Fibroblast of villous mesenchyme (primary cell): ENCODE data around the gene PDE1C. TPM values are rescaled to one million over a fixed set of nuclear protein-coding genes. Genes with fewer than 3 reads are reported as not detected.

Experiments
- DNase-seq: peaks from one replicate; pipeline ENCODE4 v3.0.0-alpha.2; 2010; ENCODE audit warnings: low read depth
- H3K4me3 ChIP-seq: 2 replicates; pipeline ENCODE4 v1.5.1; 2011; ENCODE audit warnings: low read depth, mild to moderate bottlenecking, low read length
- total RNA-seq: library from RNA; depleted of rRNA; stranded (reverse); fragments of >200 nt; gene quantifications from 2 replicates; pipeline ENCODE4 v1.2.3, GENCODE V29; 2012
- TF ChIP-seq, protein P1 (sequence below): IDR thresholded peaks from 2 replicates; pipeline ENCODE4 v1.5.1; 2012; ENCODE audit warnings: low read depth, mild to moderate bottlenecking, low read length; ENCODE audit not compliant: insufficient read depth

PDE1C gene
- 4.7 and 6.8 TPM in 2 replicates for total RNA-seq

DNA sequence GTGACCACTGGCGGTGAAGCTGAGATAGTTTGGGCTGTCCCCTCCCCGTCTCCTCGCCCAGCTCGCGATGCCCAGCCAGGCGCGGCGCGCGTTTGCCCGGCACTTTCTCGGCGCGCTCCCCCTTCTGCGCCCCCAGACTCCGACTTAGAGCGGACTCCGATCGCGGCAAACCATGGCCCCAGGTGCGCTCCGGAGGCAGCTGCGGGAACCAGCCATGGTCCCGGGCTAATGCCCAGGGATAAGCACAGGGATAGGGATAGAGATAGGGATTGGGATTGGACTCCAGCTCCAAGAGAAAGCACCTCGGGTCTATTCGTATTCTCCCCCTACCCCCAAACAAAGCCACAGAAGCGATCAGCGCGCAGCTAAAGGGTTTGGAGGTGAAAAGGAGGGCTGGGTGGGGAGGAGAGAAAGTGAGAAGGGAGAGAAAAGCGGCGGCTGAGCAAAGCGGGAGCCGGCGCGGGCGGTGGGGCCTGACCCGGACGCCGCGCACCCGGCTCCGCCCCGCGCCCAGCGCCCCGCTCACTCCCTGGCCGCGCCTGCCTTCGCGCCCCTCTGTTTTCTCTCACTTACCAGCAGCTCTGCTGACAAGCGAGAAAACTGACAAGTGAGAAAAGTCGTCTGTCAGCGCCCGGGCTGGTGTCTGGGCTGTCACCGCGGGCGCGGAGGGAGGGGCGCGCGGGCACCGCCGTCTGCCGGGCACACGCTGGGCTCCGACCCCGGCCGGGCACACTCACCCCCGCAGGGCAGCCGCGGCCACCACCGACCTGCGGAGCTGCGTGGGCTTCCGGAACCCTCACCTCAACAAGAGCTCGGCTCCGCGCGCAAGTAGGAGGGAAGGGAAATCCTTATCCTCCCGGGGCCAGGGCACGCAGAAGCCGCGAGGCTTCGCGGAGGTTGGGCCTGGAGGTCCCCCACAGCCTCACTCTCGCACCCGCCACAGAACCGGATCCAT is at the start of gene PDE1C:
Gene PDE1C (minus strand): TSS at position 2 of the 955 bp plus-strand sequence.
- peak within 1 kb of the TSS; percentile 35 for H3K4me3 ChIP-seq
- TF ChIP-seq, protein P1, sequence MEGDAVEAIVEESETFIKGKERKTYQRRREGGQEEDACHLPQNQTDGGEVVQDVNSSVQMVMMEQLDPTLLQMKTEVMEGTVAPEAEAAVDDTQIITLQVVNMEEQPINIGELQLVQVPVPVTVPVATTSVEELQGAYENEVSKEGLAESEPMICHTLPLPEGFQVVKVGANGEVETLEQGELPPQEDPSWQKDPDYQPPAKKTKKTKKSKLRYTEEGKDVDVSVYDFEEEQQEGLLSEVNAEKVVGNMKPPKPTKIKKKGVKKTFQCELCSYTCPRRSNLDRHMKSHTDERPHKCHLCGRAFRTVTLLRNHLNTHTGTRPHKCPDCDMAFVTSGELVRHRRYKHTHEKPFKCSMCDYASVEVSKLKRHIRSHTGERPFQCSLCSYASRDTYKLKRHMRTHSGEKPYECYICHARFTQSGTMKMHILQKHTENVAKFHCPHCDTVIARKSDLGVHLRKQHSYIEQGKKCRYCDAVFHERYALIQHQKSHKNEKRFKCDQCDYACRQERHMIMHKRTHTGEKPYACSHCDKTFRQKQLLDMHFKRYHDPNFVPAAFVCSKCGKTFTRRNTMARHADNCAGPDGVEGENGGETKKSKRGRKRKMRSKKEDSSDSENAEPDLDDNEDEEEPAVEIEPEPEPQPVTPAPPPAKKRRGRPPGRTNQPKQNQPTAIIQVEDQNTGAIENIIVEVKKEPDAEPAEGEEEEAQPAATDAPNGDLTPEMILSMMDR = no peak
- DNase-seq = no peak

DNA sequence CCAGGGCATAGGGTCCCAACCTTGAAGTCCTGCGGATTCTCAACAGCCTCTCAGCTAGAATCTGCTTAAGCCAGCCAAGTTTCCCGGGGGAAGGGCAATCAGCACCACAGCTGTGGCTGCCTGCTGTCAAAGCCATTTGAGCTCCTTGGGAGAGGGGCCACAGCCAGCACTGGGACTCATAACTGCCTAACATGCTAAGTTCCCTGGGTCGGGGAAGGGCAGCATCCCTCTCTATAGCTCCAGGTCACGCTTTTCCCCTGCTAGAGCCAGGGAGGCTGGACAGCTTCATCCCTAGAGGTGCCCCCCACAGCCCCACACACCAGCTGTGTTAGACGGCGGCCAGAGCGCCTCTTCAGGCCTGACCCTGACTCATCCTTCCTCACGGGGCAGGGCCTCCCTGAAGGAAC is 49.6 kb upstream of the PDE1C start:
- H3K4me3 ChIP-seq = no peak overlapping the region
- TF ChIP-seq, protein P1 = no peak
- no peak for DNase-seq

DNA sequence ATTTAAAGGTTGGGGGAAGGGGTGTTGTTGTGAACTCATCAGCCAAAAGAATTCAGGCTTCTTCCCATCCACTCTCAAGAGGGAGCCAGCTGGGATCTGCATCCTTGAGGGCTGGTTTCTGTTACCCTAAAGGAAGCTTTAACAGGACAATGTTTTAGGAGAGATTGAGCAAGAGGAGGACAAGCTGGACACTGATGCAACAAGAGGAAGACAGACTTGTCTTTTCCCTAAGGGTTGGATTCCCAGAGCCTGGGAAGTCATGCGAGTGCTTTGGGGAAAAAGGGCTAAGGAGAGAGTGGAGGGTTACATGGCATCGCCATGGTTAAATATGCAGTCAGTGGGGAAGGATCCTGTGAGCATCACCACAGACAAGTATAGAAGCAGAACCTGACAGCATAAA is 47.6 kb upstream of the PDE1C start:
- no peak overlapping the region for H3K4me3 ChIP-seq
- TF ChIP-seq, protein P1 = no peak
- DNase-seq = no peak

DNA sequence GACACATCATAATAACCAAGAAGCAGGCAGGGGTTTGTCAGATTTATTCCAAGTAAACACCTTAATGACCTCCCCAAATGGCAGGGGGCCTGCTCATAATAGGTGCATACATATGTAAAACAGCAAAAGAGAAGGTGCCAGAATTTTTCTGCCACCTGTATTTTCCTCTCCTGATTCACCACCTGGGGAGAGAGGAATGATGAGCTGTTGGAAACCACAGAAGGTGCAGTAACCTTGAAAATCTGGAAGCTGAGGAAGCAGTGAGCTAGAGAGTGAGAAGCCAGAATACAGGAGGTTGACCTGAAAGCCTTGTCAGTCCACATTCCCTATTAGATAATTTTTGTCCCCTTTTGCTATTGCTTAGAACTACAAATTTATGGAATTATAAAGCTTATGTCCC is 46.2 kb upstream of the PDE1C start:
- DNase-seq = no peak
- TF ChIP-seq, protein P1 = no peak
- no peak overlapping the region for H3K4me3 ChIP-seq

DNA sequence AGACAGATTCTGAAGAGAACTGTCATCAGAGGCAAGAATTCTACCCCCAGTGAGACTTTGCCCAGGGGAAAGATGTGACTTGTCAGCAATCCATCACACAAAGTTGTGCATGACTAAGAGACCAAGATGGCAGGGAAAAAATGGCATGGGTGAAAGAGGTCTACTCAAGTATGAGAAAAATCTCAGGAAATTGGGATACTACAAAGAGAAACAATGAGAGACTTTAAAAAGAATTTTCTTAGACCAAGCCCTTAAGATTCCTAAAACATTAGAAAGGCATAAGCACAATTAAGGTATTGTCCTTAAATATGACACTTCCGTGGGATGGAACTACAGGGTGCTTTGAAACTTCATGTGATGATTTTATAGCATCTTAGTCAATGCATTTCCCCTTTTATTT is 45.6 kb upstream of the PDE1C start:
- DNase-seq = no peak
- TF ChIP-seq, protein P1 = no peak
- H3K4me3 ChIP-seq = no peak overlapping the region

GRCh38 chr7:32108651-32109050 is 38.4 kb upstream of the PDE1C start:
- TF ChIP-seq, protein P1 = no peak
- H3K4me3 ChIP-seq = no peak overlapping the region
- no peak for DNase-seq

GRCh38 chr7:32104766-32105165 is 34.6 kb upstream of the PDE1C start:
- DNase-seq = no peak
- TF ChIP-seq, protein P1 = no peak
- H3K4me3 ChIP-seq = no peak overlapping the region
